HG03521 (cell line): ENCODE measurements around the gene SUGCT.
"Not testable (repeated sequence)": the region's sequence is repeated elsewhere in the genome, so short reads cannot be mapped to it uniquely, and the experiment has no call there.

Source experiments
- ATAC-seq: cut with Tn5 transposase; IDR thresholded peaks from one replicate; pipeline ENCODE4 v1.9.1; 2021; ENCODE audit warnings: mild to moderate bottlenecking, moderate library complexity; ENCODE audit not compliant: unreplicated experiment

SUGCT gene

GRCh38 chr7:40138973-40139372 is 4.2 kb downstream of the SUGCT start:
- ATAC-seq: no peak

GRCh38 chr7:40139891-40140290 is 5.1 kb downstream of the SUGCT start:
- ATAC-seq: not testable (repeated sequence)

- not testable (repeated sequence) for ATAC-seq
Observed at GRCh38 chr7:40141916-40142315, 7.1 kb downstream of the SUGCT start.

- ATAC-seq: not testable (repeated sequence)
Observed at GRCh38 chr7:40145596-40146130, 10.9 kb downstream of the SUGCT start.

GRCh38 chr7:40147371-40148246 is 12.8 kb downstream of the SUGCT start:
- ATAC-seq: no peak

- not testable (repeated sequence) for ATAC-seq
Observed at GRCh38 chr7:40148247-40148580, 13.4 kb downstream of the SUGCT start.

GRCh38 chr7:40148671-40149070 is 13.9 kb downstream of the SUGCT start:
- ATAC-seq: no peak

- ATAC-seq: no peak
Observed at GRCh38 chr7:40151504-40151903, 16.7 kb downstream of the SUGCT start.

- no peak for ATAC-seq
Observed at GRCh38 chr7:40156988-40157387, 22.2 kb downstream of the SUGCT start.

- no peak for ATAC-seq
Observed at GRCh38 chr7:40162516-40162915, 27.7 kb downstream of the SUGCT start.

GRCh38 chr7:40165216-40165615 is 30.4 kb downstream of the SUGCT start:
- no peak for ATAC-seq

GRCh38 chr7:40167291-40167690 is 32.5 kb downstream of the SUGCT start:
- ATAC-seq: no peak

GRCh38 chr7:40168266-40168665 is 33.5 kb downstream of the SUGCT start:
- not testable (repeated sequence) for ATAC-seq

GRCh38 chr7:40173121-40173520 is 38.3 kb downstream of the SUGCT start:
- not testable (repeated sequence) for ATAC-seq

- not testable (repeated sequence) for ATAC-seq
Observed at GRCh38 chr7:40175256-40175655, 40.5 kb downstream of the SUGCT start.

- ATAC-seq: no peak
Observed at GRCh38 chr7:40175725-40176510, 41.1 kb downstream of the SUGCT start.

- ATAC-seq: no peak
Observed at GRCh38 chr7:40177071-40177470, 42.3 kb downstream of the SUGCT start.

GRCh38 chr7:40182452-40182851 is 47.6 kb downstream of the SUGCT start:
- no peak for ATAC-seq

GRCh38 chr7:40186586-40186985 is 51.8 kb downstream of the SUGCT start:
- no peak for ATAC-seq

- ATAC-seq: no peak
Observed at GRCh38 chr7:40192036-40192435, 57.2 kb downstream of the SUGCT start.

- ATAC-seq: no peak
Observed at GRCh38 chr7:40194745-40195144, 59.9 kb downstream of the SUGCT start.

GRCh38 chr7:40197527-40197926 is 62.7 kb downstream of the SUGCT start:
- no peak for ATAC-seq
